GM12878 (cell line): Measurements from ENCODE around the gene CHMP1B.

Experiments used
- DPF2 ChIP-seq: fragments of 450-650 bp; IDR thresholded peaks from 2 replicates; pipeline ENCODE4 v1.6.1; 2017; ENCODE audit warnings: mild to moderate bottlenecking
- MTA2 ChIP-seq: fragments of 450-650 bp; IDR thresholded peaks from 2 replicates; pipeline ENCODE4 v1.6.1; 2016; ENCODE audit warnings: low read depth, mild to moderate bottlenecking, moderate library complexity
- MXI1 ChIP-seq: fragments of 150-350 bp; IDR thresholded peaks from 2 replicates; pipeline ENCODE4 v1.6.1; 2011; ENCODE audit warnings: low read depth, mild to moderate bottlenecking, inconsistent platforms, low read length, improper control_type of control experiment
- POLR2A ChIP-seq: IDR thresholded peaks from 2 replicates; pipeline ENCODE4 v1.6.1; 2011; ENCODE audit warnings: low read depth, mild to moderate bottlenecking, low read length
- POLR2AphosphoS5 ChIP-seq: IDR thresholded peaks from 2 replicates; pipeline ENCODE4 v1.6.1; 2011; ENCODE audit warnings: mild to moderate bottlenecking, low read length, inconsistent platforms
- POU2F2 ChIP-seq: IDR thresholded peaks from 3 replicates; pipeline ENCODE4 v1.6.1; 2011; ENCODE audit warnings: low read depth, mild to moderate bottlenecking, low read length, borderline replicate concordance
- RCOR1 ChIP-seq: conservative IDR thresholded peaks from 2 replicates; pipeline ENCODE4 v1.6.1; 2012; ENCODE audit warnings: low read depth, low read length, improper control_type of control experiment
- SMAD1 ChIP-seq: fragments of 450-650 bp; IDR thresholded peaks from 2 replicates; pipeline ENCODE4 v1.6.1; 2018; ENCODE audit warnings: mild to moderate bottlenecking, low read depth; ENCODE audit not compliant: partially characterized antibody
- SMC3 ChIP-seq: IDR thresholded peaks from 2 replicates; pipeline ENCODE4 v1.6.1; 2011; ENCODE audit warnings: low read length, improper control_type of control experiment, borderline replicate concordance
- TAF1 ChIP-seq: IDR thresholded peaks from 2 replicates; pipeline ENCODE4 v1.6.1; 2011; ENCODE audit warnings: mild to moderate bottlenecking, low read depth, low read length, borderline replicate concordance
- TF ChIP-seq, protein P1 (sequence below): IDR thresholded peaks from 2 replicates; pipeline ENCODE4 v1.6.1; 2012; ENCODE audit warnings: mild to moderate bottlenecking, low read depth, low read length
- TF ChIP-seq, protein P2 (sequence below): IDR thresholded peaks from 2 replicates; pipeline ENCODE4 v1.6.1; 2011; ENCODE audit warnings: mild to moderate bottlenecking, low read depth, low read length, moderate library complexity; ENCODE audit not compliant: insufficient replicate concordance
- TF ChIP-seq, protein P3 (sequence below), 3 experiments: IDR thresholded peaks in 2 of 3; conservative IDR thresholded peaks in 1 of 3; 2 replicates each; pipeline ENCODE4 v1.5.1; 2011; ENCODE audit warnings: low read depth in 3 of 3, low read length in 3 of 3, mild to moderate bottlenecking in 3 of 3, control low read depth in 2 of 3, moderate library complexity in 2 of 3, inconsistent platforms in 1 of 3, mixed read lengths in 1 of 3; ENCODE audit not compliant: control insufficient read depth in 2 of 3, insufficient read depth in 1 of 3; ENCODE audit errors: extremely low read depth in 1 of 3
- TF ChIP-seq, protein P4 (sequence below): fragments of 450-650 bp; IDR thresholded peaks from 2 replicates; pipeline ENCODE4 v1.6.1; 2014; ENCODE audit warnings: mild to moderate bottlenecking

DNA sequence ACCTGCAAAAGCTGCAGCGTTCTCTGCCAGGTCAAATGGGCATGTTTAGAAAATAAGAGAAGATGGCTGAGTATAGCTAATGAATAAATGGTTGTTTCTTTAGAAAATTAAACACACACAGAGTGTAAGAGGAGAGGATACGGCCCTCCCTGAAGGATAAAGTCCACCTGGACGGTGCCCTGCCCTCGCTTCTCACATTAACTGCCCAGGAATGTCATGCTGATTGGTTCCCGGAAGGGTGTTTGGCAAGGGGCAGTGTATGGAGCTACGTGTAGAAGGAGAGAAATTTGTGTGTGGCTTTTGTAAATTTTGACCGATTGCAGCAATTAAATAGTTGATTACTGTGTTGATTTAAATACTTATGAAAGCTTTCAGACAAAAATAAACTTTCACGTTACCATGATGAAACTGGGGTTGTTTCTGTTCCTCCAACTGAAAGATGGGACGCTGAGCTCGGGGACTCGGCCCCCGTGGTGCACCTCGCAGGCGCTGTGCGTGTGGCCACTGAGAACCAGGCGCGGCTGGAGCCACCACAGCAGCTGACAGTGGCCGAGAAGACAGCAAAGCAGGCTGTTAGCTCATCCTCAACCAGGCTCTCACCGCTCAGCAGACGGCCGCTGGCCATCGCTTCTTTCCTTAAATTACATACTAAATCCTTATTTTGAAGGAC lies 34.2 kb downstream of the CHMP1B start:
- TF ChIP-seq TAF1 (no peak), POLR2AphosphoS5 (no peak), SMC3 (no peak), RCOR1 (no peak), MTA2 (no peak), POLR2A (no peak), DPF2 (no peak), POU2F2 (no peak), MXI1 (no peak), SMAD1 (no peak)
- TF ChIP-seq, protein P1, sequence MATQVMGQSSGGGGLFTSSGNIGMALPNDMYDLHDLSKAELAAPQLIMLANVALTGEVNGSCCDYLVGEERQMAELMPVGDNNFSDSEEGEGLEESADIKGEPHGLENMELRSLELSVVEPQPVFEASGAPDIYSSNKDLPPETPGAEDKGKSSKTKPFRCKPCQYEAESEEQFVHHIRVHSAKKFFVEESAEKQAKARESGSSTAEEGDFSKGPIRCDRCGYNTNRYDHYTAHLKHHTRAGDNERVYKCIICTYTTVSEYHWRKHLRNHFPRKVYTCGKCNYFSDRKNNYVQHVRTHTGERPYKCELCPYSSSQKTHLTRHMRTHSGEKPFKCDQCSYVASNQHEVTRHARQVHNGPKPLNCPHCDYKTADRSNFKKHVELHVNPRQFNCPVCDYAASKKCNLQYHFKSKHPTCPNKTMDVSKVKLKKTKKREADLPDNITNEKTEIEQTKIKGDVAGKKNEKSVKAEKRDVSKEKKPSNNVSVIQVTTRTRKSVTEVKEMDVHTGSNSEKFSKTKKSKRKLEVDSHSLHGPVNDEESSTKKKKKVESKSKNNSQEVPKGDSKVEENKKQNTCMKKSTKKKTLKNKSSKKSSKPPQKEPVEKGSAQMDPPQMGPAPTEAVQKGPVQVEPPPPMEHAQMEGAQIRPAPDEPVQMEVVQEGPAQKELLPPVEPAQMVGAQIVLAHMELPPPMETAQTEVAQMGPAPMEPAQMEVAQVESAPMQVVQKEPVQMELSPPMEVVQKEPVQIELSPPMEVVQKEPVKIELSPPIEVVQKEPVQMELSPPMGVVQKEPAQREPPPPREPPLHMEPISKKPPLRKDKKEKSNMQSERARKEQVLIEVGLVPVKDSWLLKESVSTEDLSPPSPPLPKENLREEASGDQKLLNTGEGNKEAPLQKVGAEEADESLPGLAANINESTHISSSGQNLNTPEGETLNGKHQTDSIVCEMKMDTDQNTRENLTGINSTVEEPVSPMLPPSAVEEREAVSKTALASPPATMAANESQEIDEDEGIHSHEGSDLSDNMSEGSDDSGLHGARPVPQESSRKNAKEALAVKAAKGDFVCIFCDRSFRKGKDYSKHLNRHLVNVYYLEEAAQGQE: no peak
- TF ChIP-seq, protein P2, sequence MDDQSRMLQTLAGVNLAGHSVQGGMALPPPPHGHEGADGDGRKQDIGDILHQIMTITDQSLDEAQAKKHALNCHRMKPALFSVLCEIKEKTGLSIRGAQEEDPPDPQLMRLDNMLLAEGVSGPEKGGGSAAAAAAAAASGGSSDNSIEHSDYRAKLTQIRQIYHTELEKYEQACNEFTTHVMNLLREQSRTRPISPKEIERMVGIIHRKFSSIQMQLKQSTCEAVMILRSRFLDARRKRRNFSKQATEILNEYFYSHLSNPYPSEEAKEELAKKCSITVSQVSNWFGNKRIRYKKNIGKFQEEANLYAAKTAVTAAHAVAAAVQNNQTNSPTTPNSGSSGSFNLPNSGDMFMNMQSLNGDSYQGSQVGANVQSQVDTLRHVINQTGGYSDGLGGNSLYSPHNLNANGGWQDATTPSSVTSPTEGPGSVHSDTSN: no peak
- TF ChIP-seq, protein P3, sequence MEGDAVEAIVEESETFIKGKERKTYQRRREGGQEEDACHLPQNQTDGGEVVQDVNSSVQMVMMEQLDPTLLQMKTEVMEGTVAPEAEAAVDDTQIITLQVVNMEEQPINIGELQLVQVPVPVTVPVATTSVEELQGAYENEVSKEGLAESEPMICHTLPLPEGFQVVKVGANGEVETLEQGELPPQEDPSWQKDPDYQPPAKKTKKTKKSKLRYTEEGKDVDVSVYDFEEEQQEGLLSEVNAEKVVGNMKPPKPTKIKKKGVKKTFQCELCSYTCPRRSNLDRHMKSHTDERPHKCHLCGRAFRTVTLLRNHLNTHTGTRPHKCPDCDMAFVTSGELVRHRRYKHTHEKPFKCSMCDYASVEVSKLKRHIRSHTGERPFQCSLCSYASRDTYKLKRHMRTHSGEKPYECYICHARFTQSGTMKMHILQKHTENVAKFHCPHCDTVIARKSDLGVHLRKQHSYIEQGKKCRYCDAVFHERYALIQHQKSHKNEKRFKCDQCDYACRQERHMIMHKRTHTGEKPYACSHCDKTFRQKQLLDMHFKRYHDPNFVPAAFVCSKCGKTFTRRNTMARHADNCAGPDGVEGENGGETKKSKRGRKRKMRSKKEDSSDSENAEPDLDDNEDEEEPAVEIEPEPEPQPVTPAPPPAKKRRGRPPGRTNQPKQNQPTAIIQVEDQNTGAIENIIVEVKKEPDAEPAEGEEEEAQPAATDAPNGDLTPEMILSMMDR (IDR thresholded peaks at IDR 0.05 in 2 of 3, conservative IDR thresholded peaks at IDR 0.05 in 1 of 3; ENCODE audit: control insufficient read depth in 2 of 3, extremely low read depth in 1 of 3, insufficient read depth in 1 of 3, low read depth in 3 of 3, low read length in 3 of 3): no peak
- TF ChIP-seq, protein P4, sequence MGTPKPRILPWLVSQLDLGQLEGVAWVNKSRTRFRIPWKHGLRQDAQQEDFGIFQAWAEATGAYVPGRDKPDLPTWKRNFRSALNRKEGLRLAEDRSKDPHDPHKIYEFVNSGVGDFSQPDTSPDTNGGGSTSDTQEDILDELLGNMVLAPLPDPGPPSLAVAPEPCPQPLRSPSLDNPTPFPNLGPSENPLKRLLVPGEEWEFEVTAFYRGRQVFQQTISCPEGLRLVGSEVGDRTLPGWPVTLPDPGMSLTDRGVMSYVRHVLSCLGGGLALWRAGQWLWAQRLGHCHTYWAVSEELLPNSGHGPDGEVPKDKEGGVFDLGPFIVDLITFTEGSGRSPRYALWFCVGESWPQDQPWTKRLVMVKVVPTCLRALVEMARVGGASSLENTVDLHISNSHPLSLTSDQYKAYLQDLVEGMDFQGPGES: no peak
